Amniotic stem cell (primary cell): ENCODE measurements around the gene CALCOCO2.

Experiments
- DNase-seq: peaks from one replicate; lab custom pipeline; 2025; lab: John Stamatoyannopoulos, UW

Gene CALCOCO2

DNA sequence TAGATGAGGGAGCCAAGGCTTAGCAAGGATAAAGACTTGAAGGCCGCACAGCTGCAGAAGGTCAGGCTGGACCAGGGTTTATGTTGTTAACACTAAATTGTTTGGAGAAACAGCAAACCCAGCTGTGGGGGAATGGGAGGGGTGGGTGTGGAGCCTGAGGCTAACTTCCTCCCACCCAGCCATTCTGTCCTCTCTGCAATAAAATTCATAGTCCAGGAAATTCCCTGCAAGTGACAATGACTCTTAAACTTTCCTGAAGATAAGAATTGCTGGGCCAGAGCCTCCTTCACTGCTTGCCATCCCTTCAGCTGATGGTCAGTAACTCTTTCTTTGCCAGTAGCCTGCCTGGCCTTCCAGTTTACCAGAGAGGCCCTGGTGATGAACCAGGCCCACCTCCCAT is 42.4 kb downstream of the CALCOCO2 start:
- no peak for DNase-seq

GRCh38 chr17:48873696-48874443 is 43.0 kb downstream of the CALCOCO2 start:
- DNase-seq = no peak

- DNase-seq = peak; percentile 17
These were observed 48.4 kb downstream of the CALCOCO2 start for GRCh38 chr17:48878920-48879898.

DNA sequence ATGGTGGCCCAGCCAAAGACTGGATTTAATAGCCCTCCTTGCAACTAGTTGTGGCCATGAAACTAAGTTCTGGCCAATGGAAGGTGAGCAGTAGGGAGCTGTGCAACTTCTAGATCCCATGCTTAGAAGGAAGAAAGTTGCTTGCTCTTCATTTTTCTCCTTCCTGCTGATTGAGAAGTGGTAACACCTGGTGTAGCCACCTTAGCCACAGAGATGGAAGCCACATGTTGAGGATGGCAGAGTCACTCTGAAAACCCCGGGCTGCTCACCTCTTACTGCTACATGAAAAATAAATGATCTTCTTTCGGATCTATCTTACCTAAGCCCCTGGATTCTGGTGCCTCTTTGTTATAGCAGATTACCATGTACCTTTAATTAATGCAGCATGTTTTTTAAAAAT is 51.4 kb downstream of the CALCOCO2 start:
- no peak for DNase-seq

DNA sequence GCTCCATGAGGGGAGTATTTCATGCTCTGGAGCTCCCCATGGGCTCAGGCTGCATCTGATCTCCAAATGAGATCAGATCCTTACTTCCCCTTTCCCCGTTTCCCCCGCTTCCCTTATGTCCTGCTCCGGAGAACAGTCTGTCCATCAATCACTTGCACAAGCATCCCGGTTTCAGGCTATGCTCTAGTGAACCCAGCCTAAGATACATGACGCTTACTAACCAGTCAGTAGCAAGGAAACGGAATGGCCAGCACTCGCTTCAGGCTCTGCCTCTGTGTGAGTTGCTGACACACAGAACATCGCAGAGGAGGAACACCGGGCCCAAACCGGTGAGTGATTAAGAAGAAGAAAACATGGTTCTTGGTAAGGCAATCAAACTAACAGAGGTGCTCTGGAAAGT is 52.3 kb downstream of the CALCOCO2 start:
- DNase-seq = no peak

DNA sequence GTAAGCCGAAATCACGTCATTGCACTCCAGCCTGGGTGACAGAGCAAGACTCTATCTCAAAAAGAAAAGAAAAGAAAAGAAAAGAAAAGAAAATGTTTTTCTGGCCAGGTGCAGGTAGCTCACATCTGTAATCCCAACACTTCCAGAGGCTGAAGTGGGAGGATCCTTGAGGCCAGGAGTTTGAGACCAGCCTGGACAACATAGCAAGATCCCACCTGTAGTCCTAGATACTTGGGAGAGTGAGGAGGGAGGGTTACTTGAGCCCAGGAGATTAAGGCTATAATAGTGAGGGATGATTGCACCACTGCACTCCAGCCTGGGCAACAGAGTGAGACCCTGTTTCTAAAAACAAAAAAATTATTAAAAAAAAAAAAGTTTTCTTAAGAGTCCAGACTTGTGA is 59.3 kb downstream of the CALCOCO2 start:
- DNase-seq = no peak

- DNase-seq = no peak
These were observed 62.3 kb downstream of the CALCOCO2 start for GRCh38 chr17:48892940-48893645.

DNA sequence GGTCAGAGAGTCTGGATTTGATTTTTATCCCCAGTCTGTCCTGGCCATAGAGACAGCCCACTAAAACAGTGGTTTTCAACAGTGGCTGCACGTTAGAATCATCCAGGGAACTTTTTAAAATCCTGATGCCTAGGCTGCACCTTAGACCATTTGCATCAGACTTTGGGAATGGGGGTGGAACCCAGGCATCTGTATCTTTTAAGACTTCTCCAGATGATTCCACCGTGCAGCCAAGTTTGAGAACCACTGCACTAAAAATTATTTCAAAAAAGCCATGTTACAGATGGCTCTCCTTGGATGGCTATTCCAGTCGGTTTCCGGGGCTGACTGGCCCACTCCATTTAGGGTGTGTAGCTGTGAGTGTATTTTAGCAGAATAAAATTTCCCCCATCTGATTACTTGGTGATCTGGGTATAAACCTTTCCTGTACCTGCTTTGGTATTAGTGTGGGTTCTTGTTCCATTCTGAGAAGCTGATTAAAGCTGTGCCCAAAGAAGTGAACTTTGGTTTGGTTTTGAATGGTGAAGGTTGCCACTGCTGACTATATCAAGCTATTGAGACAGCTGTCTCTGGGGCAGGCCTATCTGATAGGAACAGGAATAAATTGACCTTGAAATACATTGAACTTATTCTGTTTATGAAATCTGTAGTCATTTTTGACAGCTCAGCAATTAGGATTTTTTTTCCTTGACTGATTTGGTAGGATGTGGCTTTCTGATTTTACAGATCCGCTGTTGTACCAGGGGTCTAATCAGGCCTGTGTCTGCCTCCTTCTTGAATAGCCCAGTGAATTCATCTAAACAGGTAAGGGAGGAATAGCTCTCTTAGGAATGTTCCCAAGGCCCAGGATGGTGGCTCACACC is 63.0 kb downstream of the CALCOCO2 start:
- DNase-seq = no peak

- no peak for DNase-seq
These were observed 64.1 kb downstream of the CALCOCO2 start for GRCh38 chr17:48894886-48895285.

- DNase-seq = no peak
These were observed 70.4 kb downstream of the CALCOCO2 start for GRCh38 chr17:48901241-48901640.

- DNase-seq = no peak
These were observed 72.6 kb downstream of the CALCOCO2 start for GRCh38 chr17:48903401-48903800.

GRCh38 chr17:48904428-48904827 is 73.6 kb downstream of the CALCOCO2 start:
- no peak for DNase-seq

DNA sequence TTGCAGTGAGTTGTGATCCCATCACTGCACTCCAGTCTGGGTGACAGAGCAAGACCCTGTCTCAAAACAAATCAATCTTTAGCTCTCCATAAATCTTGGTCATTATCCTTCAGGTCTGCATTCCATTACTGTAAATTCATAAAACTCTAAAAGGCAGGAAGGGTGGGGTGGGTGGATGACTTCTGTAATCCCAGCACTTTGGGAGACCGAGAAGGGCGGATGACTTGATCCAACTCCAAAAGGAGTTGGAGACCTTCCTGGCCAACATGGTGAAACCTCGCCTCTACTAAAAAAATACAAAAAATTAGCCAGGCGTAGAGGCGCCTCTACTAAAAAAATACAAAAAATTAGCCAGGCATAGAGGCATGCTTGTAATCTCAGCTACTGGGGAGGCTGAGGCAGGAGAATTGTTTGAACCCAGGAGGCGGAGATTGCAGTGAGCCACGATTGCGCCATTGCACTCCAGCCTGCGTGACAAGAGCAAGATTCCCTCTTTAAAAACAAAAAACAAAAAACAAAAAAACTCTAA is 75.2 kb downstream of the CALCOCO2 start:
- DNase-seq = no peak

- no peak for DNase-seq
These were observed 76.8 kb downstream of the CALCOCO2 start for GRCh38 chr17:48907713-48908046.

- peak; percentile 69 for DNase-seq
These were observed 77.4 kb downstream of the CALCOCO2 start, which contains the start of gene UBE2Z for GRCh38 chr17:48908047-48908843. UBE2Z (plus strand) TSS chr17:48908407; CDS start chr17:48908504, 97 bp downstream.

DNA sequence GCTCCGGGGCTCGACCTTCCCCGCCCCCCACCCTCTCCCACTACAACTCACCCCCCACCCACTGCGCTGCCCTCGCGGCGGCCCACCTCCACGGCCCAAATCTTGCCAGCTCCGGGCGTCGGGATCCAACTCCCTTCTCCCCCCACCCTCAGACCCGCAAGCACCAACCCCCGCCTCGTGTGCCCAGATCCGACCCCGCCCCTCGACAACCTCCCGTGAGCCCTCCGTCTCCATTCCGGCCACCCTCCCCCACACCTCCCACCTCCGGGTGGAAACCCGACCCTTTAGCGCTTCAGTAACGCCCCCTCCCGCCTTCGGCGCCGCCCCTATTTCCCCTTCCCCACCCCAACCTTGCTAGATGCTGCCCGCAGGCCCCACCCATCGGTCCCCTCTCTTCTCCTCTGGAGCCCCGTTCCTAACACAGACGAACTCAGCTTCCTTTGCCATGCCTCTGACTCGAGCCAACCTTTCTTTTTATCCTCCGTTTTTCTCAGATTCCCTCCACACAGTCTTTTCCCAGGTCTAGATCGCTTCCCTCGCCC is 78.1 kb downstream of the CALCOCO2 start:
- DNase-seq = peak; percentile 67

- no peak for DNase-seq
These were observed 78.9 kb downstream of the CALCOCO2 start for GRCh38 chr17:48909783-48910182.

GRCh38 chr17:48910370-48910769 is 79.5 kb downstream of the CALCOCO2 start:
- DNase-seq = no peak

- DNase-seq = no peak
These were observed 81.6 kb downstream of the CALCOCO2 start for GRCh38 chr17:48912476-48912875.
